Measurements from ENCODE around the gene RICTOR.

- TF ChIP-seq CTCF (IDR thresholded peaks at IDR 0.05 in 8 of 11, conservative IDR thresholded peaks at IDR 0.05 in 3 of 11) (no peak), POLR2AphosphoS5 (IDR thresholded peaks at IDR 0.05) (no peak)
Measured at GRCh38 chr5:39055768-39056398, 18.3 kb downstream of the RICTOR start.

Measured in spleen (tissue), 7 donors.